NB4 (cell line): ENCODE measurements around the gene PCNT.

ENCODE experiments used
- DNase-seq: peaks from one replicate; pipeline ENCODE4 v3.0.0; 2010; ENCODE audit warnings: low read depth
- H3K4me3 ChIP-seq: one replicate; pipeline ENCODE4 v1.5.1; 2011; ENCODE audit warnings: mild to moderate bottlenecking, low read depth, low read length, moderate library complexity
- CTCF ChIP-seq: IDR thresholded peaks from one replicate; pipeline ENCODE4 v1.5.1; 2012; ENCODE audit warnings: low read depth, low read length
- MAX ChIP-seq: IDR thresholded peaks from 2 replicates; pipeline ENCODE4 v1.6.1; 2011; ENCODE audit warnings: low read depth, low read length
- MYC ChIP-seq: IDR thresholded peaks from 2 replicates; pipeline ENCODE4 v1.6.1; 2011; ENCODE audit warnings: low read depth, low read length
- POLR2A ChIP-seq: IDR thresholded peaks from 2 replicates; pipeline ENCODE4 v1.6.1; 2011; ENCODE audit warnings: mild to moderate bottlenecking; ENCODE audit not compliant: insufficient read length; ENCODE audit errors: extremely low read depth

The PCNT gene

GRCh38 chr21:46489800-46490199 lies 165.8 kb downstream of the PCNT start:
- DNase-seq, result no peak
- no peak for TF ChIP-seq CTCF
- no peak for TF ChIP-seq MAX
- no peak for TF ChIP-seq POLR2A
- no peak for TF ChIP-seq MYC
- H3K4me3 ChIP-seq, result no peak overlapping the region

GRCh38 chr21:46491553-46491952 lies 167.6 kb downstream of the PCNT start:
- H3K4me3 ChIP-seq, result no peak overlapping the region
- TF ChIP-seq CTCF, result no peak
- no peak for TF ChIP-seq MYC
- no peak for TF ChIP-seq MAX
- no peak for TF ChIP-seq POLR2A
- DNase-seq, result no peak

- no peak for DNase-seq
- TF ChIP-seq POLR2A (no peak), MYC (no peak), CTCF (no peak), MAX (no peak)
- no peak overlapping the region for H3K4me3 ChIP-seq
Observed at GRCh38 chr21:46492851-46493250, 168.9 kb downstream of the PCNT start.

GRCh38 chr21:46493828-46494227 lies 169.9 kb downstream of the PCNT start:
- no peak overlapping the region for H3K4me3 ChIP-seq
- TF ChIP-seq MAX (no peak), POLR2A (no peak), MYC (no peak), CTCF (no peak)

More at GRCh38 chr21:46493828-46494227, 169.9 kb downstream of the PCNT start:
- DNase-seq, result no peak
